SK-N-SH (cell line): ENCODE results near the gene SMPDL3B. TPM values are rescaled to one million over a fixed set of nuclear protein-coding genes. Genes with fewer than 3 reads are reported as not detected.

Experiments used
- CTCF ChIA-PET: fragments of 300-600, 350-600 bp; formaldehyde crosslinking; extraction: SDS; loops from one replicate; lab custom pipeline; 2021; lab: Yijun Ruan, JAX
- POLR2A ChIA-PET: fragments of 350-600 bp; sonication (Branson Sonifier 250); formaldehyde crosslinking; extraction: SDS; loops from one replicate; lab custom pipeline; 2020; ENCODE audit warnings: antibody characterized with exemption, inconsistent platforms; lab: Yijun Ruan, JAX
- DNase-seq: peaks from one replicate; pipeline ENCODE4 v3.0.0; 2012
- H2AFZ ChIP-seq: fragments of 200-600 bp; sonication (generic); 2 replicates; pipeline ENCODE4 v1.8.1; 2016; ENCODE audit warnings: antibody characterized with exemption, mild to moderate bottlenecking, low read depth
- H3F3A ChIP-seq: fragments of 200-600 bp; sonication (generic); replicated peaks from 2 replicates; pipeline ENCODE3; 2016; ENCODE audit warnings: antibody characterized with exemption, mild to moderate bottlenecking; ENCODE audit not compliant: insufficient read depth
- H3K27ac ChIP-seq, 2 experiments: fragments of 200-500 bp in 1 of 2; fragments of 200-600 bp in 1 of 2; sonication (Bioruptor generic) in 1 of 2; sonication (generic), shearing (Covaris generic) in 1 of 2; 2 replicates each; pipeline versions ENCODE4 v1.5.1 to v1.6.1; 2014 to 2016; ENCODE audit warnings: low read depth in 2 of 2, inconsistent platforms in 1 of 2, low read length in 1 of 2, mild to moderate bottlenecking in 1 of 2, mixed read lengths in 1 of 2
- H3K27me3 ChIP-seq: fragments of 200-600 bp; sonication (generic), shearing (Covaris generic); 2 replicates; pipeline ENCODE4 v1.6.1; 2016; ENCODE audit warnings: mixed run types; ENCODE audit not compliant: insufficient read depth
- H3K36me3 ChIP-seq, 2 experiments: fragments of 200-500 bp in 1 of 2; fragments of 200-600 bp in 1 of 2; sonication (Bioruptor generic) in 1 of 2; sonication (generic) in 1 of 2; replicated peaks in 1 of 2; 2 replicates each; pipeline versions ENCODE3 to v1.5.1; 2014 to 2016; ENCODE audit warnings: low read length in 1 of 2, mild to moderate bottlenecking in 1 of 2; ENCODE audit not compliant: insufficient read depth in 2 of 2, control insufficient read depth in 1 of 2
- H3K4me1 ChIP-seq, 2 experiments: fragments of 200-500 bp in 1 of 2; fragments of 200-600 bp in 1 of 2; sonication (Bioruptor generic) in 1 of 2; sonication (generic), shearing (Covaris generic) in 1 of 2; 2 replicates each; pipeline versions ENCODE4 v1.5.1 to v1.6.1; 2014 to 2016; ENCODE audit warnings: low read depth in 1 of 2, low read length in 1 of 2, mixed run types in 1 of 2; ENCODE audit not compliant: insufficient read depth in 2 of 2, control insufficient read depth in 1 of 2
- H3K4me2 ChIP-seq: fragments of 200-600 bp; sonication (generic), shearing (Covaris generic); 2 replicates; pipeline ENCODE4 v1.6.1; 2017; ENCODE audit warnings: mixed run types
- H3K4me3 ChIP-seq, 2 experiments: fragments of 200-500 bp in 1 of 2; fragments of 200-600 bp in 1 of 2; sonication (Bioruptor generic) in 1 of 2; sonication (generic), shearing (Covaris generic) in 1 of 2; 2 replicates each; pipeline versions ENCODE4 v1.5.1 to v1.8.1; 2014 to 2016; ENCODE audit warnings: low read depth in 2 of 2, inconsistent platforms in 1 of 2, low read length in 1 of 2, mild to moderate bottlenecking in 1 of 2, mixed read lengths in 1 of 2, moderate library complexity in 1 of 2
- H3K79me2 ChIP-seq: fragments of 200-600 bp; sonication (generic); 2 replicates; pipeline ENCODE4 v1.8.1; 2017; ENCODE audit warnings: mild to moderate bottlenecking; ENCODE audit not compliant: insufficient read depth
- H3K9ac ChIP-seq: fragments of 200-600 bp; sonication (generic); 2 replicates; pipeline ENCODE4 v1.6.1; 2017; ENCODE audit warnings: mixed run types
- H3K9me2 ChIP-seq: fragments of 200-600 bp; sonication (generic); 2 replicates; pipeline ENCODE4 v1.6.1; 2017; ENCODE audit warnings: mixed run types
- H3K9me3 ChIP-seq: fragments of 200-600 bp; sonication (generic); 2 replicates; pipeline ENCODE4 v1.6.1; 2017; ENCODE audit warnings: mixed run types, mild to moderate bottlenecking, moderate library complexity
- H4K20me1 ChIP-seq: fragments of 200-600 bp; sonication (generic); 2 replicates; pipeline ENCODE4 v1.6.1; 2017; ENCODE audit warnings: mild to moderate bottlenecking, mixed run types; ENCODE audit not compliant: insufficient read depth
- CHD2 ChIP-seq: fragments of 150-350 bp; IDR thresholded peaks from 2 replicates; pipeline ENCODE4 v1.6.1; 2018; ENCODE audit warnings: low read length; ENCODE audit not compliant: partially characterized antibody
- FOXJ3 ChIP-seq: sonication (generic); formaldehyde crosslinking; IDR thresholded peaks from 2 replicates; pipeline ENCODE4 v1.5.1; 2020; ENCODE audit warnings: mild to moderate bottlenecking, missing genetic modification reagents
- RAD21 ChIP-seq: IDR thresholded peaks from 2 replicates; pipeline ENCODE4 v1.6.1; 2012; ENCODE audit warnings: mild to moderate bottlenecking, low read length
- RCOR1 ChIP-seq: fragments of 150-350 bp; IDR thresholded peaks from 2 replicates; pipeline ENCODE4 v1.6.1; 2017; ENCODE audit warnings: antibody characterized with exemption, low read length
- RXRA ChIP-seq: IDR thresholded peaks from 2 replicates; pipeline ENCODE4 v1.4.0; 2012; ENCODE audit warnings: low read depth, mild to moderate bottlenecking, borderline replicate concordance
- SIN3A ChIP-seq: IDR thresholded peaks from 2 replicates; pipeline ENCODE4 v1.6.1; 2012; ENCODE audit warnings: low read depth, mild to moderate bottlenecking, low read length, moderate library complexity, borderline replicate concordance
- USF1 ChIP-seq: IDR thresholded peaks from 2 replicates; pipeline ENCODE4 v1.4.0; 2012; ENCODE audit warnings: low read depth, borderline replicate concordance
- ZBTB33 ChIP-seq: IDR thresholded peaks from 2 replicates; pipeline ENCODE4 v1.4.0; 2012; ENCODE audit warnings: low read depth, borderline replicate concordance
- WGBS: methylation state at CpG from one replicate; pipeline ENCODE4 v1.1.6; 2017; ENCODE audit warnings: low lambda C conversion rate; 5-methylcytosine and 5-hydroxymethylcytosine counted together
- polyA plus RNA-seq, 3 experiments: library from polyadenylated mRNA; depleted of rRNA; stranded (reverse); fragments of >200 nt; gene quantifications; 2 replicates each; pipeline ENCODE4 v1.2.3, GENCODE V29; 2012
- TF ChIP-seq, protein P1 (sequence below): fragments of 200-600 bp; sonication (generic); IDR thresholded peaks from 2 replicates; pipeline ENCODE4 v1.6.1; 2017; ENCODE audit warnings: antibody characterized with exemption, mild to moderate bottlenecking, moderate library complexity

Gene SMPDL3B
- polyA plus RNA-seq, 1 of the 3 experiments (the other 2 are of a cell fraction) = 0.95 TPM

GRCh38 chr1:27940297-27940696 lies 5.5 kb downstream of the SMPDL3B start:
- Histone ChIP-seq H3K4me2 (no peak overlapping the region), H3K9me2 (no peaks in the 10 kb centered on the region), H3K4me1 (peaks cover 0 to 13% of the 10 kb centered on the region in 2 experiments; a peak in 1 of 4 replicates), H3K79me2 (no peaks in the 10 kb centered on the region), H2AFZ (no peak overlapping the region), H3K4me3 (no peak overlapping the region), H3K9me3 (no peaks in the 10 kb centered on the region), H3K27me3 (no peaks in the 10 kb centered on the region)
- peak; percentile 53 for DNase-seq
- TF ChIP-seq SIN3A = no peak
- TF ChIP-seq FOXJ3 (CRISPR knock-in tag) = no peak
- no peak for TF ChIP-seq ZBTB33
- peak; percentile 33 for TF ChIP-seq RAD21
- TF ChIP-seq, protein P1, sequence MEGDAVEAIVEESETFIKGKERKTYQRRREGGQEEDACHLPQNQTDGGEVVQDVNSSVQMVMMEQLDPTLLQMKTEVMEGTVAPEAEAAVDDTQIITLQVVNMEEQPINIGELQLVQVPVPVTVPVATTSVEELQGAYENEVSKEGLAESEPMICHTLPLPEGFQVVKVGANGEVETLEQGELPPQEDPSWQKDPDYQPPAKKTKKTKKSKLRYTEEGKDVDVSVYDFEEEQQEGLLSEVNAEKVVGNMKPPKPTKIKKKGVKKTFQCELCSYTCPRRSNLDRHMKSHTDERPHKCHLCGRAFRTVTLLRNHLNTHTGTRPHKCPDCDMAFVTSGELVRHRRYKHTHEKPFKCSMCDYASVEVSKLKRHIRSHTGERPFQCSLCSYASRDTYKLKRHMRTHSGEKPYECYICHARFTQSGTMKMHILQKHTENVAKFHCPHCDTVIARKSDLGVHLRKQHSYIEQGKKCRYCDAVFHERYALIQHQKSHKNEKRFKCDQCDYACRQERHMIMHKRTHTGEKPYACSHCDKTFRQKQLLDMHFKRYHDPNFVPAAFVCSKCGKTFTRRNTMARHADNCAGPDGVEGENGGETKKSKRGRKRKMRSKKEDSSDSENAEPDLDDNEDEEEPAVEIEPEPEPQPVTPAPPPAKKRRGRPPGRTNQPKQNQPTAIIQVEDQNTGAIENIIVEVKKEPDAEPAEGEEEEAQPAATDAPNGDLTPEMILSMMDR = peak; percentile 42
- TF ChIP-seq USF1 = no peak
- TF ChIP-seq RXRA = no peak
- TF ChIP-seq, all 33 proteins: peak for 2
- H3K36me3 ChIP-seq = no peaks in the 10 kb centered on the region
- 56% methylated on average over 5 of the region's 6 CpGs for WGBS
- ChIA-PET POLR2A (no interaction called here), CTCF (interaction anchor here (1.1 to 1.9 kb wide), 5 partner anchors 15 to 273 kb away, joined by 3 to 5 read pairs (median 4); no protein-coding TSS in a partner anchor)
- H3F3A ChIP-seq = no peaks in the 10 kb centered on the region
- H3K27ac ChIP-seq = peak overlapping the region in 1 of 2 experiments; percentile 23; a peak in 1 of 4 replicates
- H3K9ac ChIP-seq = no peak overlapping the region
- H4K20me1 ChIP-seq = no peaks in the 10 kb centered on the region

DNA sequence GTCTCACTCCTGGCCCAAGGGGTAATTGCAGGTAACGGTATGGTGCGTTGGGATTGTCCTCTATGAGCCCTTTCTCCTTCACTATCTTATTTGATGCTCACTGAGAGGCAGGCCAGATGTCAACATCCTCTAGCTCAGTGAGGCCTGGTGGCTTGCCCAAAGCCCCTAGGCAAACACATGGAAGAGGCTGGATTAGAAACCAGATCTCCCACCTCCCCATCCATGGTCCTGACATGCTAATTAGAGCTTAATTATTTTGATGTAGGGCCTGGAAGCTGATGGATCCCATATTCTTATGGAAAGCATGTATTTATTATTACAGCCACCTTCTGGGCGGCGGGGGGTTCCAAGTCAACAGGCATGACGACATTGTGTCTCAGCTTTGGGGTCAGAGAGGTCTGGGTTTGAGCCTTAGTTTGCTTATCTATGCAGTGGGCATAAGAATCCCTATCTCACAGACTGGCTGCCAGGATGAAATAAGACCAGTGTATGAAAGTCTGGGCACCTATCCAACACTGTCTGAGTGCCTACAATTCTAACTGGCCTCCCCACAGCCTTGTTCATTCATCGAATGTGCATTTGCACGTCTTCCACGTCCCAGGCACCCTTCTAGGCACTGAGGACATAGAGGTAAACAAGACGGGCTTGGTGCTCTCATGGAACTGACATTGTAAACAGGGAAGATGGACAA lies 6.2 kb downstream of the SMPDL3B start:
- Histone ChIP-seq H3K4me1 (peaks cover 0 to 13% of the 10 kb centered on the region in 2 experiments; a peak in 1 of 4 replicates), H3K9me3 (no peaks in the 10 kb centered on the region), H3K27ac (peak overlapping the region in 1 of 2 experiments; percentile 23; a peak in 1 of 4 replicates), H3F3A (no peaks in the 10 kb centered on the region), H3K79me2 (no peaks in the 10 kb centered on the region), H4K20me1 (no peaks in the 10 kb centered on the region), H2AFZ (no peak overlapping the region), H3K27me3 (no peaks in the 10 kb centered on the region), H3K9me2 (no peaks in the 10 kb centered on the region), H3K4me3 (no peak overlapping the region)
- CTCF ChIA-PET = interaction anchor here (0.8 to 1.9 kb wide), 7 partner anchors 16 to 272 kb away, joined by 3 to 5 read pairs (median 4); partner anchors contain the start of gene EYA3
- 76% methylated on average over 9 of the region's 9 CpGs for whole genome bisulfite sequencing
- TF ChIP-seq CHD2 (peak; percentile 4), RXRA (no peak), RCOR1 (0 out of 2 replicates have a peak, but pooled peaks have one; percentile 10)
- TF ChIP-seq, all 33 proteins: peak for 2
- DNase-seq = peak; percentile 67
- no peak overlapping the region for H3K9ac ChIP-seq
- no peak overlapping the region for H3K4me2 ChIP-seq
- H3K36me3 ChIP-seq = no peaks in the 10 kb centered on the region
- POLR2A ChIA-PET = no interaction called here
